ENCODE results near the gene MS4A18.

- no peak for TF ChIP-seq TAF1 (IDR thresholded peaks at IDR 0.05; ENCODE audit: borderline replicate concordance, low read depth, low read length)
- TF ChIP-seq, protein P1, sequence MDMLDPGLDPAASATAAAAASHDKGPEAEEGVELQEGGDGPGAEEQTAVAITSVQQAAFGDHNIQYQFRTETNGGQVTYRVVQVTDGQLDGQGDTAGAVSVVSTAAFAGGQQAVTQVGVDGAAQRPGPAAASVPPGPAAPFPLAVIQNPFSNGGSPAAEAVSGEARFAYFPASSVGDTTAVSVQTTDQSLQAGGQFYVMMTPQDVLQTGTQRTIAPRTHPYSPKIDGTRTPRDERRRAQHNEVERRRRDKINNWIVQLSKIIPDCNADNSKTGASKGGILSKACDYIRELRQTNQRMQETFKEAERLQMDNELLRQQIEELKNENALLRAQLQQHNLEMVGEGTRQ (IDR thresholded peaks at IDR 0.05; ENCODE audit: borderline replicate concordance, low read depth, low read length), result no peak
- TF ChIP-seq ATF2 (IDR thresholded peaks at IDR 0.05; ENCODE audit: low read length), result no peak
- TF ChIP-seq MEF2A (IDR thresholded peaks at IDR 0.05; ENCODE audit: insufficient read depth, low read depth, low read length), result no peak
- no peak for TF ChIP-seq PBX3 (IDR thresholded peaks at IDR 0.05; ENCODE audit: insufficient replicate concordance, low read depth, low read length)
- TF ChIP-seq POLR2A (IDR thresholded peaks at IDR 0.05; ENCODE audit: low read depth, low read length), result no peak
- TF ChIP-seq NFYB (IDR thresholded peaks at IDR 0.05; ENCODE audit: insufficient read depth, low read depth, low read length), result no peak
- TF ChIP-seq CTCF (IDR thresholded peaks at IDR 0.05 in 2 of 3, conservative IDR thresholded peaks at IDR 0.05 in 1 of 3; ENCODE audit: control insufficient read depth in 2 of 3, extremely low read depth in 1 of 3, insufficient read depth in 1 of 3, low read depth in 3 of 3, low read length in 3 of 3), result no peak
- no peak for TF ChIP-seq TBL1XR1 (IDR thresholded peaks at IDR 0.05; ENCODE audit: low read depth, low read length)
Observed at GRCh38 chr11:60781981-60782316, 57.4 kb downstream of the MS4A18 start.
